ENCODE measurements around the gene PDK1.
A peak's percentile ranks its signal among the peaks of the same experiment; 100 is the strongest.
"Not testable (repeated sequence)": the region's sequence is repeated elsewhere in the genome, so short reads cannot be mapped to it uniquely, and the experiment has no call there.

PDK1 gene

GRCh38 chr2:172580544-172580943, 24.7 kb downstream of the PDK1 start:
- no peak for FAIRE-seq
- TF ChIP-seq POLR2AphosphoS5 (IDR thresholded peaks at IDR 0.05; ENCODE audit: low read depth, low read length): no peak
- no peak for TF ChIP-seq POLR2A (IDR thresholded peaks at IDR 0.05; ENCODE audit: low read depth, low read length)
- no peak for TF ChIP-seq TAF1 (IDR thresholded peaks at IDR 0.05; ENCODE audit: borderline replicate concordance, low read depth, low read length)

GRCh38 chr2:172582656-172583055, 26.8 kb downstream of the PDK1 start:
- FAIRE-seq (no peak), DNase-seq (ENCODE audit: insufficient read length) (no peak)
- TF ChIP-seq TAF1 (IDR thresholded peaks at IDR 0.05; ENCODE audit: borderline replicate concordance, low read depth, low read length) (no peak), POLR2AphosphoS5 (IDR thresholded peaks at IDR 0.05; ENCODE audit: low read depth, low read length) (no peak), POLR2A (IDR thresholded peaks at IDR 0.05; ENCODE audit: low read depth, low read length) (no peak)

More at GRCh38 chr2:172580544-172580943, 24.7 kb downstream of the PDK1 start:
- no peak for DNase-seq (ENCODE audit: insufficient read length)

- no peak for TF ChIP-seq POLR2A (IDR thresholded peaks at IDR 0.05; ENCODE audit: low read depth, low read length)
- DNase-seq (ENCODE audit: insufficient read length): no peak
- no peak for FAIRE-seq
Measured at GRCh38 chr2:172586245-172586891, 30.5 kb downstream of the PDK1 start.

- not testable (repeated sequence) for DNase-seq (ENCODE audit: insufficient read length); FAIRE-seq
Measured at GRCh38 chr2:172587231-172587630, 31.3 kb downstream of the PDK1 start.

- FAIRE-seq (no peak), DNase-seq (ENCODE audit: insufficient read length) (no peak)
- TF ChIP-seq TAF1 (IDR thresholded peaks at IDR 0.05; ENCODE audit: borderline replicate concordance, low read depth, low read length): no peak
- no peak for TF ChIP-seq POLR2A (IDR thresholded peaks at IDR 0.05; ENCODE audit: low read depth, low read length)
- TF ChIP-seq POLR2AphosphoS5 (IDR thresholded peaks at IDR 0.05; ENCODE audit: low read depth, low read length): no peak
Measured at GRCh38 chr2:172588931-172589330, 33.0 kb downstream of the PDK1 start.

- not testable (repeated sequence) for FAIRE-seq; DNase-seq (ENCODE audit: insufficient read length)
Measured at GRCh38 chr2:172591386-172591785, 35.5 kb downstream of the PDK1 start.

GRCh38 chr2:172592190-172592589, 36.3 kb downstream of the PDK1 start:
- DNase-seq (ENCODE audit: insufficient read length); FAIRE-seq: not testable (repeated sequence)

GRCh38 chr2:172596776-172597175, 40.9 kb downstream of the PDK1 start:
- FAIRE-seq: peak; percentile 70
- DNase-seq (ENCODE audit: insufficient read length): no peak
- TF ChIP-seq POLR2AphosphoS5 (IDR thresholded peaks at IDR 0.05; ENCODE audit: low read depth, low read length) (no peak), TAF1 (IDR thresholded peaks at IDR 0.05; ENCODE audit: borderline replicate concordance, low read depth, low read length) (no peak), POLR2A (IDR thresholded peaks at IDR 0.05; ENCODE audit: low read depth, low read length) (no peak)

- FAIRE-seq (no peak), DNase-seq (ENCODE audit: insufficient read length) (no peak)
- TF ChIP-seq POLR2AphosphoS5 (IDR thresholded peaks at IDR 0.05; ENCODE audit: low read depth, low read length) (no peak), TAF1 (IDR thresholded peaks at IDR 0.05; ENCODE audit: borderline replicate concordance, low read depth, low read length) (no peak), POLR2A (IDR thresholded peaks at IDR 0.05; ENCODE audit: low read depth, low read length) (no peak)
Measured at GRCh38 chr2:172597176-172597842, 41.4 kb downstream of the PDK1 start.

- FAIRE-seq: no peak
- no peak for TF ChIP-seq POLR2A (IDR thresholded peaks at IDR 0.05; ENCODE audit: low read depth, low read length)
- no peak for TF ChIP-seq POLR2AphosphoS5 (IDR thresholded peaks at IDR 0.05; ENCODE audit: low read depth, low read length)
- TF ChIP-seq TAF1 (IDR thresholded peaks at IDR 0.05; ENCODE audit: borderline replicate concordance, low read depth, low read length): no peak
- no peak for DNase-seq (ENCODE audit: insufficient read length)
Measured at GRCh38 chr2:172599947-172600346, 44.1 kb downstream of the PDK1 start.

GRCh38 chr2:172600557-172601008, 44.7 kb downstream of the PDK1 start:
- no peak for DNase-seq (ENCODE audit: insufficient read length)

GRCh38 chr2:172606285-172606684, 50.4 kb downstream of the PDK1 start:
- TF ChIP-seq POLR2A (IDR thresholded peaks at IDR 0.05; ENCODE audit: low read depth, low read length) (no peak), POLR2AphosphoS5 (IDR thresholded peaks at IDR 0.05; ENCODE audit: low read depth, low read length) (no peak), TAF1 (IDR thresholded peaks at IDR 0.05; ENCODE audit: borderline replicate concordance, low read depth, low read length) (no peak)
- DNase-seq (ENCODE audit: insufficient read length) (no peak), FAIRE-seq (no peak)

More at GRCh38 chr2:172600557-172601008, 44.7 kb downstream of the PDK1 start:
- no peak for FAIRE-seq
- TF ChIP-seq POLR2AphosphoS5 (IDR thresholded peaks at IDR 0.05; ENCODE audit: low read depth, low read length): no peak
- no peak for TF ChIP-seq POLR2A (IDR thresholded peaks at IDR 0.05; ENCODE audit: low read depth, low read length)
- TF ChIP-seq TAF1 (IDR thresholded peaks at IDR 0.05; ENCODE audit: borderline replicate concordance, low read depth, low read length): no peak
